ENCODE results near the gene RPL36AL.
"Not testable (repeated sequence)": the region's sequence is repeated elsewhere in the genome, so short reads cannot be mapped to it uniquely, and the experiment has no call there.

Gene RPL36AL

DNA sequence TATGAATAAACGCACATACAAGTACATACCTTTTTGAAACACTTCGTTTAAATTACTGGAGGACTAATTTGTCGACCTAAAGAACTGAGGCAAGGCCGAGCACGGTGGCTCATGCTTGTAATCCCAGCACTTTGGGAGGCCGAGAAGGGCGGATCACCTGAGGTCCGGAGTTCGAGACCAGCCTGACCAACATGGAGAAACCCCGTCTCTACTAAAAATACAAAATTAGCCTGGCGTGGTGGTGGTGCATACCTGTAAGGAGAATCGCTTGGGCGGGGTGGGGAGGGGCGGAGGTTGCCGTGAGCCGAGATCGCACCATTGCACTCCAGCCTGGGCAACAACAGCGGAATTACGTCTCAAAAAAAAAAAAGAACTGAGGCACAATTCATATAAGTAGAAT, 1.2 kb downstream of the RPL36AL start:
- not testable (repeated sequence) for DNase-seq

DNA sequence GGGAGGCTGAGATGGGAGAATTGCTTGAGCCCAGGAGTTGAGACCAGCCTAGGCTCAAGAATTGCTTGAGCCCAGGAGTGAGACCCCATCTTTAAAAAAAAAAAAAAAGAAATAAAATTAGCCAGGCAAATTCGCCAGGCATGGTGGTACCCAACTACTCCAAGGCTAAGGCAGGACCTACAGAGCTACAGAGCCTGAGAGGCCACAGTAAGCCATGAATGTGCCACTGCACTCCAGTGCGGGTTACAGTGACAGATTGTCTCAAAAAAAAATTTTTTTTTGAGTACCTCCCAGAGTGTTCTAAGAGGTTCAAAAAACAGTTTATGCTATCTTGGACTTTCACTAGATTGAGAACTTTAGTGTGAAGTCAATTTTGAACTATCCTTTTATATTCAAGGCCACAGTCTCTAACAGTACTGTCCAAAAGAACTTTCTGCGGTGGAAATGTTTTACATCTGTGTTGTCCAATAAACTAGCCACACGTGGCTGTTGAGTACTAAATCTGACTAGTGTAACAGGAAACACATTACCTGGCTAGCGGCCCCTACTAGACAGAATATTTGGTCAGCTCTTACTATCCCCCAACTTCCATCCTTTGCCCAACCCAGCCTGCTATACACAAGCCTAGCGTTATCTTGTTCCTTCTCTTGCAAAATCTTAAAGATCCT, 2.4 kb downstream of the RPL36AL start:
- DNase-seq: no peak

DNA sequence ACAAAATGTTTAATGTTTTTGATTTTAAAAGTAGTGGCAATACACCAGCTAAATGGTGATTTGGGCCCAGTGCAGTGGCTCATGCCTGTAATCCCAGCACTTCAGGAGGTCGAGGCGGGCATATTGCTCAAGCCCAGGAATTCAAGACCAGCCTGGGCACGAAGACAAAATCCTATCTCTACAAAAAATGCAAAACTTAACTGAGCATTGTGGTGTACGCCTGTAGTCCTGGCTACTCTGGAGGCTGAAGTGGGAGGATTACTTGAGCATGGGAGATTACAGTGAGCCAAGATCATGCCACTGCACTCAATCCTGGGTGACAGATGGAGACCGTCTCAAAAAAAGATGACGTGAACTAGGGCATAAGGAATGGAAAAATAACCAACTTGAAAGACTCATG, 4.7 kb downstream of the RPL36AL start:
- no peak for DNase-seq

DNA sequence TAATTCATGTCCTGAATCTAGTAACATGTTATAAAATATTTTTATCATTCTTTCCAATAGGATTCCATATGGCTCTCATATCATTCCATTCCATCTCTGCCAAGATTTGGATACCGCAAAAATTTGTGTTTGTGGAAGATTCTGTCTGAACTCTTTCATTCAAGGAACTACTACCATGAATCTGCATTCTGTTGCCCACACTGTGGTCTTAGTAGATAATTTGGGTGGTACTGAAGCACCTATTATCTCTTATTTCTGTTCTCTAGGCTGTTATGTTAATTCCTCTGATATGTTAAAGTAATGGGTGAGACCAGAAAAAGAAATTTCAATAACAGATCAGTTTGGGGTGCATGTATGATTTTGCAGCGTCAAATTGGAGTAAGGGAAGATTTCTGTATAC, 6.2 kb downstream of the RPL36AL start:
- no peak for DNase-seq

DNA sequence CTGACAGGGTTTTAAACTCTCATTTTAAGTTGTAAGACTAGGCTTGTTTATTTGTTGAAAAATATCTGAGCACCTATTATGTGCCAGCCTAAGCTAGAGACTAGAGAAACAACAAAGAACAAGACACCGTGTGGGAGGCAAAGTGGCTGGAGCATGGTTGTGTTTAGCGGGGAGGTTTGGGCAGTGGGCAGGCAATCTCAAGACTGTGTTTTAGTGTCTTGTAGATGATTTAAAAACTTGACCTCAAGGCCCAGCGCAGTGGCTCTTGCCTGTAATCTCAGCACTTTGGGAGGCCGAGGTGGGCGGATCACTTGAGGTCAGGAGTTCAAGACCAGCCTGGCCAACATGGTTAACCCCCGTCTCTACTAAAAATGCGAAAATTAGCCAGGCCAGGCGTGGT, 7.8 kb downstream of the RPL36AL start:
- no peak for DNase-seq

DNA sequence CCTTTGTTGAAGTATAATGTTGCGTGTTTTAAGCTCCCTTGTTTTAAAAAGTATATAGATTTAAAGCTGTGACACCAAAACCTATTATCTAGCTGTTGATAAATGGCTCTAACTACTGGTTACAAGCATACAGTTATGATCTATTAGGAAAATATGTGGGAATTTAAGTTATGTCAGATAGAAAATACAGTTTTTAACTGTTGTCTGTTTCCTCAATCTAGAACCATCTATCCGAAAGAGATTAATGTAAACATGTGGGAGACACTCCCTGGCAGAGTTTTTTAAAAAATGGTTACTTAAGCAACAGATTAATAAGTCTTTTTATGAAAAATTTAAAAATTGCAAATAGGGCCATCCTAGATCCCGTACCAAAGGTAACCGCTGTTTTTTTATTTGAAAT, 8.2 kb downstream of the RPL36AL start:
- no peak for DNase-seq

DNA sequence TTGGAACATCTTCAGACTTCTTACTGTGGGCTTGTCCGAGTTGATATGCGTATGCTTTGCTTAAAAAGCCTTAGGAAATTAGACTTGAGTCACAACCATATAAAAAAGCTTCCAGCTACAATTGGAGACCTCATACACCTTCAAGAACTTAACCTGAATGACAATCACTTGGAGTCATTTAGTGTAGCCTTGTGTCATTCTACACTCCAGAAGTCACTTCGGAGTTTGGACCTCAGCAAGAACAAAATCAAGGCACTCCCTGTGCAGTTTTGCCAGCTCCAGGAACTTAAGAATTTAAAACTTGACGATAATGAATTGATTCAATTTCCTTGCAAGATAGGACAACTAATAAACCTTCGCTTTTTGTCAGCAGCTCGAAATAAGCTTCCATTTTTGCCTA, 12.8 kb downstream of the RPL36AL start:
- DNase-seq: no peak

DNA sequence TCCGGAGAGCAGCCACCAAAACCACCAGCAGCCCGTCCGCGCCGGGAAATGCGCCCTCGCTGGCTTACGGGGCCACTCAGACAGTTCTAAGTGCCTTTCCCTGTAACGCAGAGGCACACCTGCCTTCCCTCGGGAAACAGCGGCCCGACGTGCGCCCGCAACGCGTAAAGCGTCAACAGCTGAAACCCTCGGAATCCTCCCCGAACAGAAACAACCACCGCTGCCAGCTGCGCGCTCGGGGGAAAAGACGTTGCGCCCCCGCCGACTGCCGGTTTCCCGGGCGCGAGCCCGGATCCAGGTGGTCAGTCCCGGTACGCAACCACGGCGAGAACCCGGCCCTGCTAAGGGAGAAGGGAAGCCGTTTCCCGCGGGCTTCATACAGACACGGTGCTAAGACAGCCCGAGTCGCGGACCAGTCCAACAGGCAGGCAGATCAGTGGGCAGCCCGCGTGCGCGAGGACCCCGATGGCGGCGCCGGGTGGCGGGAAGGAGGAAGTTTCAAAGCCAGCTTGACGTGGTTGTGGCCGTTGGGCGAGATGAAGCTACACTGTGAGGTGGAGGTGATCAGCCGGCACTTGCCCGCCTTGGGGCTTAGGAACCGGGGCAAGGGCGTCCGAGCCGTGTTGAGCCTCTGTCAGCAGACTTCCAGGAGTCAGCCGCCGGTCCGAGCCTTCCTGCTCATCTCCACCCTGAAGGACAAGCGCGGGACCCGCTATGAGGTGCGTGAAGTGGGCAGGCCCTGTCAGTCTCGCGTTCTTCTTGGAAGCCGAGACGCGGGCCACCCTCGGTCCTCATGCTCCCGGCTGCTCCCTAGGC, 21.7 kb downstream of the RPL36AL start, which contains the start of gene LRR1:
Gene LRR1, plus strand, starts transcription at position 456 of the 816 bp plus-strand sequence. Its CDS starts 81 bp downstream, at position 537.
- peak; percentile 67 to 93 (median 80) for DNase-seq

DNA sequence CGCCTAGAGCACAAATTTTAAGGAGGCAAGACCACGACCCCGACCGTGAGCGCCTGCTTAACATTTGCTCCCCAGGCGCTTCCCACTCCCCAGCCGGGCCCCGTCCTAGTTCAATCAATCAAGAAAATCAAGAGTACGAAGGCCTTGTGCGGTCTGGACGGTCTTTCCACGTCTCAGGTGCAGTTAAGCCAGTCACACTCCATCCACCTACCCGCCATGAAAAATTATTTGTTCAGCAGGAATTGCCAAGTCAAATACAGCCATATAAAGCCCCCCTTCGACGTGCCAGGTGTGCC, 22.3 kb downstream of the RPL36AL start:
- DNase-seq: peak in 1 of 6 experiments; percentile 34

DNA sequence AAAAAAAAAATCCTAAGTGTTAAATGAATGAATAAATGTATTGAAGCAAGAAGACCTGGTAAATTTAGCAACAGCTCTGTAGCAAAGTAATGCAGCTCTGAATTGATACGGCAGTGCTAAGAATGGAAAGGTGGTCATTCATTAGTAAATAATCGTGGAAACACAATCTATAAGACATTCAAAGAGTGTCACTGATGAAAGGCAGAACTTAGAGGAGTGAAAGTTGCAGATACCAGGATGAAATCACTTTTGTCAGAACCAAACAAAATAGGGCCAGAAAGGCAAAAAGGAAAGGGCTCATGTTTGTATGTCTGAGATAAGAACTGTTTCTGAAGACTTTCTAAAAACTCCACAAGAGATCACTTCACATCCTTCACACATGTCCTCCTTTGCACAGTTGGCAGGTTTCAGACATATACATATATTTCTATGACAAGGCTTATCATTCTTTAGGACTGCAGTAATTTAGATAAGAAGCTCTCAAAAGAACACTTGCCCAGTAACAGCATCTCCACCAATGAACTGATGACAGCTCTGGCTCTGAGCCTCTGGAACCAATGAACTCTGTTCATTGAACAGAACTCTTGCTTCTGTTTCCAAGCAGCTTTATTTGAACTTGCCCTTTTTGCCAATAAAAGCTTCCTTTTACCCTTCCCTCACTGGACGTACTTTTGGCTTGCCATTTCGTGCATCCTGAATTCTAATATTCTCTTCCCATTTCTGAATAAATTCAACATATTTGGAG, 25.9 kb downstream of the RPL36AL start:
- DNase-seq: no peak

DNA sequence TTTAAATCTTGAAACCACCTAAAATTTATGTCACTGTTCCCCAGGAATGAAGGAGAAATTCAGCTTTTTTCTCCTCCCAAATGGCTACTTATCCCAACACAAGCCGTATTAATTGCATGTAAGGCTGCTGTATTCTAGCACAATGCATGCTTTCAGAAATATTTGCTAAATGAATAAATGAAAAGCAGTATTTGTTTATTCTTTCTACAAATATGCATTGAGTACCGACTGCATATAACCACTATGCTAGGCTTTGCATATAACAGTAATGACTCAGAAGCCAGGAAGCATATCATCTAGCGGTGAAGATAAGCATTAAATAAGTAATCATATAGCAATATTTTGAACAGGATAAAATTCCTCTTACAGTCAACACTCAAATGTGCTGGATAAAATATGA, 27.4 kb downstream of the RPL36AL start:
- DNase-seq: no peak

DNA sequence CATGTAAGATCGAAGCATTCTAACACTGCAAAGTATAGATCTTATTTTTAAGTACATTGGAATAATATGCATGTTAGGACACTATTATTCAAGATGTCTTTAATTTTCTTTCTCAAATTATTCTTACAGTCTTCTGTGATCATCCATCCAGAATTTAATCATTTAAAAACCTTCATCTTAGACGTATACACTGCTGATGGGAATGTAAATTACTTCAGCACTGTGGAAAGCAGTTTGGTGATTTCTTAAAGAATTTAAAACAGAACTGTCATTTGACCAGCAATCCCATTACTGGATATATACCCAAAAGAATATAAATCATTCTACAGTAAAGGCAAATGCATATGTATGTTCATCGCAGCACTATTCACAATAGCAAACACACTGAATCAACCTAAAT, 31.0 kb downstream of the RPL36AL start:
- no peak for DNase-seq

DNA sequence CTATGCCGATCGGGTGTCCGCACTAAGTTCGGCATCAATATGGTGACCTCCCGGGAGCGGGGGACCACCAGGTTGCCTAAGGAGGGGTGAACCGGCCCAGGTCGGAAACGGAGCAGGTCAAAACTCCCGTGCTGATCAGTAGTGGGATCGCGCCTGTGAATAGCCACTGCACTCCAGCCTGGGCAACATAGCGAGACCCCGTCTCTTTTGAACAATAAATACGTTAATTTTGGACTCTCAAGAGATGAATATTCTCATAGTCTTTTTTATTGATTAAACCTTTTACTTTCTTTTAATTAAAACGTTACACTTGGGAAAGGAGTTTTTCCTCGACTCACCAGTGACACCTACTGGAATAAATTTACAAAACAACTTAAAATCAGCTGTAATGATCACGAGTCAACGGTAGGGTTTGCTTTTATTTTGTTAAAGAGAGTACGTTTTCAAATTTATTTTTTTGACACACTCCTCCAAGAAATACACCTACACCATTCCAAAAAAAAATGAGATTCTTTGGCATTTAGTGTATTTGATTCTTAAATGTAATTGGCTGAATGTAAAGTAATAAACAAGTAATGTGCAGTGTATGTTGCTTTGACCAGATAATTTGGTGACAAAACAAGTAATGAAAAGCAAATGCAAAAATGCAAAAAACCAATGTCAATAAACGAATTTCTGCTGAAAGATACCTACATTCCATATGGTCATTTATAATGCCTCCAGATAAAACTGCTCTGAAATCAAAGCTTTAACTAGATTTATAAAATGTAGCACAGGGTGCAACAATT, 33.6 kb downstream of the RPL36AL start:
- DNase-seq: peak in 3 of 6 experiments; percentile 50 to 92 (median 88)

DNA sequence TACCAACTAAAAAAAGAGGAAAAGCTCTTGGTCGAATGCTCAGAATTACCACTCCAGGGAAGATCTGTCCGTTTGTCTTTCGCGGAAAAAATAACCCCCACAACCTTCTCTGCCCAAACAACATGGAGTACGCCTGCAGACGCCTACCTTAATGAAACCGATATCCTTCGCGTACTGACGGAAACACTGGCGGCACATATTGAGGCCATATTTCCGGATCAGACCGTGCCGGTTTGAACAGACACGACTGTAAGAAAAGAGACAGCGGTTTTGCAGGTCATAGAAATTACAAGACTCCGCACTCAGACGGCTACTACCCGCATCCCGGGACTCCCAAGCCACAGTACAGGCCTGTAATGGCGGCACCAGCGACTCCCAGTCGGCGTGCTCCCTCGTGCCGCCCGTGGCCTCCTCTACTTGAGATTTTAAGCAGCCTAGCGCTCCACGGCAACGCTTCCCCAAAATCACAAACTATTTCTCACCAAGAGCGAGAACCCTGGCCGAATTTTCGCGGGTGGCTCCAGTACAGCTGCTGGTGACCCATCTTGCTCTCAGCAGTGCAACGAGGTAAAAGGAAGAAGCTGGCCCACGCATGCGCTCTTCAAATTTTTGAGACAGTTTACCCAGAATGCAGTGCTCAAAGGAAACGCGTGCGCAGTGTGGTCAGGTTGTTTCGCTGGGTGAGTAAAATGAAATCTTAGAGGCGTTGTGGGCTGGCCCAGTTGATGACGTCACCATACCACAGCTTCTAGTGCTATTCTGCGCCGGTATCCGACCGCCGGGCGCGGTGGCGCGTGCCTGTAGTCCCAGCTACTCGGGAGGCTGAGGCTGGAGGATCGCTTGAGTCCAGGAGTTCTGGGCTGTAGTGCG, 34.4 kb downstream of the RPL36AL start, which contains the start of gene RPS29:
Gene RPS29, minus strand, starts transcription at position 578 of the 870 bp plus-strand sequence. Its CDS starts 34 bp downstream, at position 544.
- DNase-seq: peak; percentile 97 to 99 (median 98)

DNA sequence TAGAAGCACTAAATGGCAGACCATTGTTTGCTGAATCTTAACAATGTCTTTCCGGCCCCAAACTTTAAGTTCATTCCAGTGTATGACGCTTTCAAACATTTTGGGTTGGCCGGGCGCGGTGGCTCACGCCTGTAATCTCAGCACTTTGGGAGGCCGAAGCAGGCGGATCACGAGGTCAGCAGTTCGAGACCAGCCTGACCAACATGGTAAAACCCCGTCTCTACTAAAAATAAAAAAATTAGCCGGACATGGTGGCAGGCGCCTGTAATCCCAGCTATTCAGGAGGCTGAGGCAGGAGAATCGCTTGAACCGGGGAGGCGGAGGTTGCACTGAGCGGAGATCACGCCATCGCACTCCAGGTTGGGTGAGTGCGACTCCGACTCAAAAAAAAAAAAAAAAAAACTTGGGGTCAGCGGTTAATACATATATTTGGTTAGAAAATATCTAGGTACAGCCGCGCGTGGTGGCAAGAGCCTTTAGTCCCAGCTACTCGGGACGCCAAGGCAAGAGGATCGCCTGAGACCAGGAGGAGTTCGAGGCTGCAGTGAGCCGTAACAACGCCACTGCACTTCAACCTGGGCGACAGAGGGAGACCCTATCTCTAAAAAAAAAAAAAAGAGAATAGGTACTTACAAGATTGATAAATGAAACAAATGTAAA, 35.3 kb downstream of the RPL36AL start:
- peak in 1 of 6 experiments; percentile 6 for DNase-seq

DNA sequence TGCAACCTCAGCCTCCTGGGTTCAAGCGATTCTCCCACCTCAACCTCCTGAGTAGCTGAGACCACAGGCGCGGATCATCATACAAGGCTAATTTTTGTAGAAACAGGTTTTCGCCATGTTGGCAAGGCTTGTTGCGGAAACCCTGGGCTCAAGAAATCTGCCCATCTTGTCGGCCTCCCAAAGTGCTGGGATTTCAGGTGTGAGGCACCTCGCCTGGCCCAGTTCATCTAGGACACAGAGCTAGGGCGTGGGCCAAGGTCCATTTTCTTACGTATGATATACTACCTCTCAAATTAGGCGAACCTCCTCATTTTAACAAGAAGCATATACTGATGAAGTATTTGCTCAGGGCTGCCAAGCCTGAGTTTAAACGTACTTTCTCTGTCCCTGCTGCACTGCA, 36.4 kb downstream of the RPL36AL start:
- no peak for DNase-seq

DNA sequence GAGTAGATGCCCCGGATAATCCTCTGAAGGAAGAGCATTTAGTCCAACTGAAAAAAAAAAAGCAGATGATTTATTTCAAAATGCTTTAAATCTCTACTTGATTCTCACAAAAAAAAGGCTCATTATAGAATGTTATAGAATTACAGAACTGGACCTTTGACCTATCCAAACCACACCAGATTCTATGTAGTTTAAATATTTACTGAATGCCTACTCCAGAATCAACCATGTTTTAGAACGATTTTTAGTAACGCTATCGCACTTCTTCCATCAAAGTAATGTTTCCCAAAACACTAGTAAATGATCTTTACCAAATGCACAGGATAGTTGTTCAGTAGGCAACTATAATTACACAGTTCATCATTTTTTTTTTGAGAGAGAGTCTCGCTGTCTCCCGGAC, 36.8 kb downstream of the RPL36AL start:
- DNase-seq: no peak

DNA sequence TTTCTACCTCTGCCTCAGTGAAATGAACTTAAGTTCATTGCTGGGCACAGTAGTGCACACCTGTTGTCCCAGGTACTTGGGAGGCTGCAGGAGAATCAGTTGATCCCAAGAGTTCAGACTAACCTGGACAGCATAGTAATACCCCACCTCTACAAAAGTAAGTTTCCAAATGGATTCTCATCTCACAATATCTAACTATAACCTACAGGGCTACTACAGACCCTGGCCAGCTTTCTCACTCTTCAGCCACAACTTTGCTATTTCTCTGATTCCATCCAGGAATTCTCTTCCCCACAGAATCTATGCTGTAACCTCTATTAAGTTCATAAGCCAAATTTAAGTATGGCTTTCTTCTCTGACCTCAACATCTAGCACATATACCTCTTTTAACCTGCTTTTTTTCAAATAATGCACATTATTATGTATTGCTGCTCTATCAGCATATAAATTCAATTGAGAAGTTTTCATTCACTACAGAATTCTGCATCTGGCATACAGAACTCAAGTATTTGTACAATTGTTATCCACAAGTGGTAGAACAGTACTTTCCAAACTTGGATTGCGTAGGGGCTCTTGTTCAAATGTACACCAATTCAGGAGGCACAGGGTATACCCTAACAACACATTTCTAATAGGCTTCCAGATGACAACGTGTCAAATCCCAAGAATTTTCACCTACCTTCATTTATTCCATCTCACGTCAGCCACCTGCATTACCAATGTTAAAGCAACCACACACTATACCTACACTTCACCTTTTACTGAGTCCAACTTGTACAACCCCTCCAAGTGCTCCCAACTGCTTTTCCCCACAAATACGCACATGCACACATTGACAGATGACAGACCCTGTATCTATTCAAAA, 38.1 kb downstream of the RPL36AL start:
- peak in 1 of 6 experiments; percentile 27 for DNase-seq

DNA sequence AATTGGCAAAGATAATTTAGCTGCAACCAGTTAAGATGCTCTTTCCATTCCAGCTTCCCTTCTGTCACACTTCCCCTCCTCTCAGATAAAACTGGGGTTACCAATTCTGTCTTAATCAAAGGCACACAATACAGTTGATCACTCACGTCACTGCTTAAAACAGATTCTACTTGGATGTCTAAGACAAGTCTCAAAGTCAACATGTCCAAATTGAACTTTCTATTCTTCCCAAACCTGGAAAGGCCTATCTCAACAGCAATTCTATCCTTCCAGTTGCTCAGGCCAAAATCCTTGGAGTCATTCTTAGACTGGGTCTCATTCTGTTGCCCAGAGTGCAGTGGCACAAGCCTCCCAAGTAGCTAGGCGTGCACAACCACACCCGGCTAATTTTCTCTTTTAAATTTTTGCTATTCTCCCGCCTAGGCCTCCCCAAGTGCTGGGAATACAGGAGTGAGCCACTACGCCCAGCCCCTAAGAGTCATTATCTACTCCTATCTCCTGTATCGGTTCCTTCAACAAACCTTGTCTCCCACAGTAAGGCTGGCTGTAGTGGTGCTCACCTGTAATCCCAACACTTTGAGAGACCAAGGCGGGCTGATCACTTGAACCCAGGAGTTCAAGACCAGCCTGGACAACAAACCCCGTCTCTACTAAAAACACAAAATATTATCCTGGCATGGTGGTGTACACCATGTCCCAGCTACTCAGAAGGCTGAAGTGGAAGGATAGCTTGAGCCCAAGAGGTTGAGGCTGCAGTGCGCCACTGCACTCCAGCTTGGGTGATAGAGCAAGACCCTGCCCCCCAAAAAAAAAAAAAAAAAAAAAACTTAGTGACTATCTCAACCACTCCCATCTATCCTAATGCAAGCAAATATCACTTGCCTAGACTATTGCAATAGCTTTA, 39.0 kb downstream of the RPL36AL start:
- DNase-seq: peak in 1 of 6 experiments; percentile 25

Measured in stimulated activated naive CD4-positive, alpha-beta T cell (primary cell).